Nephron progenitor cell (in vitro differentiated cells): Measurements from ENCODE around the gene AGBL4.

Experiments used
- DNase-seq: peaks from one replicate; pipeline ENCODE4 v3.0.0; 2021
- H3K27ac Mint-ChIP-seq: 2 replicates; pipeline ENCODE4 v1.8.0; 2021; ENCODE audit warnings: mild to moderate bottlenecking, moderate library complexity, mixed read lengths
- H3K27me3 Mint-ChIP-seq: 2 replicates; pipeline ENCODE4 v1.8.0; 2021; ENCODE audit warnings: mild to moderate bottlenecking, low read depth, mixed read lengths; ENCODE audit not compliant: poor library complexity
- H3K36me3 Mint-ChIP-seq: 2 replicates; pipeline ENCODE4 v1.8.0; 2021; ENCODE audit warnings: low read depth, mixed read lengths
- H3K4me1 Mint-ChIP-seq: 2 replicates; pipeline ENCODE4 v1.8.0; 2021; ENCODE audit warnings: mixed read lengths
- H3K4me3 Mint-ChIP-seq: 2 replicates; pipeline ENCODE4 v1.8.0; 2021; ENCODE audit warnings: mild to moderate bottlenecking, moderate library complexity, mixed read lengths
- H3K9me3 Mint-ChIP-seq: 2 replicates; pipeline ENCODE4 v1.8.0; 2021; ENCODE audit warnings: mild to moderate bottlenecking, moderate library complexity, mixed read lengths
- CTCF ChIP-seq: fragments of 200-600 bp; sonication (generic); IDR thresholded peaks from 2 replicates; pipeline ENCODE4 v1.5.0; 2021; ENCODE audit warnings: antibody characterized with exemption

Gene AGBL4

GRCh38 chr1:49104575-49104974 is 919.2 kb downstream of the AGBL4 start:
- no peak for DNase-seq

GRCh38 chr1:49102752-49103151 is 921.0 kb downstream of the AGBL4 start:
- TF ChIP-seq CTCF = no peak
- no peak overlapping the region for H3K4me3 Mint-ChIP-seq
- peaks cover 68% of the 10 kb centered on the region for H3K9me3 Mint-ChIP-seq
- no peak overlapping the region for H3K27ac Mint-ChIP-seq
- no peaks in the 10 kb centered on the region for H3K27me3 Mint-ChIP-seq
- DNase-seq = no peak
- no peaks in the 10 kb centered on the region for H3K36me3 Mint-ChIP-seq
- H3K4me1 Mint-ChIP-seq = no peaks in the 10 kb centered on the region

More at GRCh38 chr1:49104575-49104974, 919.2 kb downstream of the AGBL4 start:
- Mint-ChIP-seq H3K9me3 (peaks cover 65% of the 10 kb centered on the region), H3K36me3 (no peaks in the 10 kb centered on the region), H3K27ac (no peak overlapping the region), H3K4me1 (no peaks in the 10 kb centered on the region), H3K4me3 (no peak overlapping the region), H3K27me3 (no peaks in the 10 kb centered on the region)
- TF ChIP-seq CTCF = no peak

- Mint-ChIP-seq H3K27ac (no peak overlapping the region), H3K27me3 (no peaks in the 10 kb centered on the region), H3K4me1 (no peaks in the 10 kb centered on the region), H3K9me3 (peaks cover 73% of the 10 kb centered on the region), H3K36me3 (no peaks in the 10 kb centered on the region), H3K4me3 (no peak overlapping the region)
- DNase-seq = no peak
- TF ChIP-seq CTCF = no peak
Measured at GRCh38 chr1:49098866-49099265, 924.9 kb downstream of the AGBL4 start.

GRCh38 chr1:49086327-49086726 is 937.4 kb downstream of the AGBL4 start:
- no peaks in the 10 kb centered on the region for H3K27me3 Mint-ChIP-seq
- TF ChIP-seq CTCF = no peak
- DNase-seq = no peak
- peaks cover 84% of the 10 kb centered on the region for H3K9me3 Mint-ChIP-seq
- H3K36me3 Mint-ChIP-seq = no peaks in the 10 kb centered on the region
- H3K4me3 Mint-ChIP-seq = no peak overlapping the region
- no peaks in the 10 kb centered on the region for H3K4me1 Mint-ChIP-seq
- H3K27ac Mint-ChIP-seq = no peak overlapping the region

GRCh38 chr1:49085079-49085478 is 938.7 kb downstream of the AGBL4 start:
- Mint-ChIP-seq H3K4me3 (no peak overlapping the region), H3K27ac (no peak overlapping the region), H3K36me3 (no peaks in the 10 kb centered on the region), H3K27me3 (no peaks in the 10 kb centered on the region), H3K9me3 (peaks cover 77% of the 10 kb centered on the region), H3K4me1 (no peaks in the 10 kb centered on the region)
- TF ChIP-seq CTCF = no peak
- DNase-seq = no peak

- H3K27me3 Mint-ChIP-seq = peaks cover 6% of the 10 kb centered on the region
- no peaks in the 10 kb centered on the region for H3K36me3 Mint-ChIP-seq
- H3K4me1 Mint-ChIP-seq = no peaks in the 10 kb centered on the region
- H3K9me3 Mint-ChIP-seq = peaks cover 88% of the 10 kb centered on the region
- no peak overlapping the region for H3K27ac Mint-ChIP-seq
- H3K4me3 Mint-ChIP-seq = no peak overlapping the region
- no peak for DNase-seq
- no peak for TF ChIP-seq CTCF
Measured at GRCh38 chr1:49060766-49061165, 963.0 kb downstream of the AGBL4 start.
